ENCODE measurements around the gene NUP205. TPM values are rescaled to one million over a fixed set of nuclear protein-coding genes. Genes with fewer than 3 reads are reported as not detected.
A peak's percentile ranks its signal among the peaks of the same experiment; 100 is the strongest.

The NUP205 gene
- total RNA-seq, 1 experiment from 2014 or later = 171 TPM

DNA sequence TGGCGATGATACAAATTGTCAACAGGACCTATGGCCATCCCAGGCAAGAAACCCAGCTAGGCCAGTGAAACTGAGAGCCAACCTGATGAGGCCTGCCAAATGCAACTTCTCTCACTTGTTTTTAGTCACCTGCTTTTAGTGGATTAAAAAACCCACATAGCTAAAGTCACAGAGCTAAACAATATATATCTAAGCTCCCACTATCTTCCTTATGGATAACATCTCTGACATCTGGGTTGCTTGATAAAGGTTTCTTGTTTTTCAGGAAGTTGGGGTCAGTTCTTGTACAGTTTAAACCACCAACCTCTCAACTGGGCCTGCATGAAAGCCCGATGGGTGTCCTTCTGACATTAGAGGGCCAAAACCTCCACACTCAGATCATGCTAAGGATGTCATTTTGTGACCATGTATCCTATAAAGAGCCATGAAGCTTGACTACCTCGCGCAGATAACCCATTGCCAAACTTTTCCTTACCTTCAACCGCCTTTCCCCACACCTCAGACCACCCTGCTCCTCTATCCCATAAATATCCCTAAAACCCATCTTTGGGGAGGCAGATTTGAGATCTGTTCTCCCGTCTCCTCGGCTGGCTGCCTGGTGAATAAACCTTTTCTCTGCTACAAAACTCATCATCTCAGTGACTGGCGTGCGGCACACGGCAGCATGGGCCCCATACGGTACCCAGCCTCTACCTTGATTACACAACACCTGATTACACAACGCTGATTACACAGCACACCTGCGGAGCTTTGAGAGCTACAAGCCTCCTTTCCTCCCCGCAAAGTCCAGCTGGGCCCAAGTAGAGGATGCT, 103.8 kb downstream of the NUP205 start:
- TF ChIP-seq ETV6 (CRISPR knock-in tag; IDR thresholded peaks at IDR 0.05) = no peak
- ChIA-PET POLR2A (interaction anchor here (1.0 to 1.1 kb wide), 2 partner anchors 11 to 21 kb away, joined by 3 to 4 read pairs; no protein-coding TSS in a partner anchor), CTCF (interaction anchor here (0.6 to 2.2 kb wide), 12 partner anchors 10 to 498 kb away, joined by 3 to 24 read pairs (median 4); no protein-coding TSS in a partner anchor)
- ATAC-seq (peak; percentile 19), DNase-seq (ENCODE audit: low spot score) (no peak)
- H3K27me3 Mint-ChIP-seq (ENCODE audit: low read depth) = no peaks in the 10 kb centered on the region
- peaks cover 3% of the 10 kb centered on the region; the same call in 1 of the 2 replicates for H3K9me3 Mint-ChIP-seq
- H3K27ac Mint-ChIP-seq = peak overlapping the region; percentile 58
- H3K36me3 Mint-ChIP-seq = peaks cover under 1% of the 10 kb centered on the region; the same call in 1 of the 2 replicates
- peak overlapping the region; percentile 99 for H3K4me3 Mint-ChIP-seq
- peaks cover 17% of the 10 kb centered on the region for H3K4me1 Mint-ChIP-seq

DNA sequence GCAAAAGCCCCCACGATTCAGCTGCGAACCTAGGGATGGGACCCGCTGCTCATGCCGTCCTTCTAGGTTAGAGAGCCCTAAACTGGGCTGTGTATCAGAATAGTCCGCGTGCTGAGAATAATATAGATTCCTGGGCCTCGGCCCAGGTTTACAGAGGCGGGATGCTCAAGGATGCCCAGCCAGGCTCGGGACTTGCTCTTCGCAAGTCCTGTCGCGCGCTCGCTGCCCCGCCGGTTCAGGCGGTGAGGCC, 104.3 kb downstream of the NUP205 start:
- H3K27me3 Mint-ChIP-seq (ENCODE audit: low read depth) = no peaks in the 10 kb centered on the region
- DNase-seq (ENCODE audit: low spot score) = no peak
- peak overlapping the region; percentile 99 for H3K4me3 Mint-ChIP-seq
- TF ChIP-seq EMX1 (CRISPR knock-in tag; IDR thresholded peaks at IDR 0.05) (0 out of 2 replicates have a peak, but pooled peaks have one; percentile 30), PRRX2 (CRISPR knock-in tag; IDR thresholded peaks at IDR 0.05) (no peak)
- TF ChIP-seq, protein P1, sequence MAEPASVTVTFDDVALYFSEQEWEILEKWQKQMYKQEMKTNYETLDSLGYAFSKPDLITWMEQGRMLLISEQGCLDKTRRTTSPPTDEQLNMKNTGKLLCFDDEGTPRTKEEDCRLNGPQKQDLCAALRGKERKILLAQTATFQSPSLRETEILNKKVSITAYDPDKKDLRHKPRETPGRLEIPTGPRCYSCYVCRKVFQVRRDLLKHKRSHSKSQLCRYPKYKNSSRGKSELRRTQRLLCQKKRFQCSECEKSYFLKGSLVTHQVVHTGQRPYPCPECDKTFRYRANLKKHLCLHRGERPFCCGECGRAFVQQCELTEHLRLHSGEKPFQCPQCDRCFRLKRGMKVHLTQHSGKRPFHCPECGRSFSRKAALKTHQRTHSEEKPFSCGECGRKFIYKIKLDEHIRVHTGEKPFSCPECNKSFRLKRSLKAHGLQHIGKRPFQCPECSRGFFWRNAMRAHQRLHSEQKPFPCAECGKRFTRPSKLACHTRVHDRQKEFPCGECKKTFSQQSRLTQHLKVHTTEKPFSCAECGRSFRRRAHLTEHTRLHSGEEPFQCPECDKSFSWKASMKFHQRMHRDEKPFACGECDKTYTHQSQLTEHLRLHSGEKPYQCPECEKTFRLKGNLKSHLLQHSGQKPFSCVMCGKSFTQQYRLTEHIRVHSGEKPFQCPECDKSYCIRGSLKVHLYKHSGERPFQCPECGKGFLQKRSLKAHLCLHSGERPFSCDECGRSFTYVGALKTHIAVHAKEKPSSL (CRISPR knock-in tag; conservative IDR thresholded peaks at IDR 0.05) = no peak
- TF ChIP-seq, protein P2, sequence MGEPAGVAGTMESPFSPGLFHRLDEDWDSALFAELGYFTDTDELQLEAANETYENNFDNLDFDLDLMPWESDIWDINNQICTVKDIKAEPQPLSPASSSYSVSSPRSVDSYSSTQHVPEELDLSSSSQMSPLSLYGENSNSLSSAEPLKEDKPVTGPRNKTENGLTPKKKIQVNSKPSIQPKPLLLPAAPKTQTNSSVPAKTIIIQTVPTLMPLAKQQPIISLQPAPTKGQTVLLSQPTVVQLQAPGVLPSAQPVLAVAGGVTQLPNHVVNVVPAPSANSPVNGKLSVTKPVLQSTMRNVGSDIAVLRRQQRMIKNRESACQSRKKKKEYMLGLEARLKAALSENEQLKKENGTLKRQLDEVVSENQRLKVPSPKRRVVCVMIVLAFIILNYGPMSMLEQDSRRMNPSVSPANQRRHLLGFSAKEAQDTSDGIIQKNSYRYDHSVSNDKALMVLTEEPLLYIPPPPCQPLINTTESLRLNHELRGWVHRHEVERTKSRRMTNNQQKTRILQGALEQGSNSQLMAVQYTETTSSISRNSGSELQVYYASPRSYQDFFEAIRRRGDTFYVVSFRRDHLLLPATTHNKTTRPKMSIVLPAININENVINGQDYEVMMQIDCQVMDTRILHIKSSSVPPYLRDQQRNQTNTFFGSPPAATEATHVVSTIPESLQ (CRISPR knock-in tag; IDR thresholded peaks at IDR 0.05) = no peak
- TF ChIP-seq, protein P3, sequence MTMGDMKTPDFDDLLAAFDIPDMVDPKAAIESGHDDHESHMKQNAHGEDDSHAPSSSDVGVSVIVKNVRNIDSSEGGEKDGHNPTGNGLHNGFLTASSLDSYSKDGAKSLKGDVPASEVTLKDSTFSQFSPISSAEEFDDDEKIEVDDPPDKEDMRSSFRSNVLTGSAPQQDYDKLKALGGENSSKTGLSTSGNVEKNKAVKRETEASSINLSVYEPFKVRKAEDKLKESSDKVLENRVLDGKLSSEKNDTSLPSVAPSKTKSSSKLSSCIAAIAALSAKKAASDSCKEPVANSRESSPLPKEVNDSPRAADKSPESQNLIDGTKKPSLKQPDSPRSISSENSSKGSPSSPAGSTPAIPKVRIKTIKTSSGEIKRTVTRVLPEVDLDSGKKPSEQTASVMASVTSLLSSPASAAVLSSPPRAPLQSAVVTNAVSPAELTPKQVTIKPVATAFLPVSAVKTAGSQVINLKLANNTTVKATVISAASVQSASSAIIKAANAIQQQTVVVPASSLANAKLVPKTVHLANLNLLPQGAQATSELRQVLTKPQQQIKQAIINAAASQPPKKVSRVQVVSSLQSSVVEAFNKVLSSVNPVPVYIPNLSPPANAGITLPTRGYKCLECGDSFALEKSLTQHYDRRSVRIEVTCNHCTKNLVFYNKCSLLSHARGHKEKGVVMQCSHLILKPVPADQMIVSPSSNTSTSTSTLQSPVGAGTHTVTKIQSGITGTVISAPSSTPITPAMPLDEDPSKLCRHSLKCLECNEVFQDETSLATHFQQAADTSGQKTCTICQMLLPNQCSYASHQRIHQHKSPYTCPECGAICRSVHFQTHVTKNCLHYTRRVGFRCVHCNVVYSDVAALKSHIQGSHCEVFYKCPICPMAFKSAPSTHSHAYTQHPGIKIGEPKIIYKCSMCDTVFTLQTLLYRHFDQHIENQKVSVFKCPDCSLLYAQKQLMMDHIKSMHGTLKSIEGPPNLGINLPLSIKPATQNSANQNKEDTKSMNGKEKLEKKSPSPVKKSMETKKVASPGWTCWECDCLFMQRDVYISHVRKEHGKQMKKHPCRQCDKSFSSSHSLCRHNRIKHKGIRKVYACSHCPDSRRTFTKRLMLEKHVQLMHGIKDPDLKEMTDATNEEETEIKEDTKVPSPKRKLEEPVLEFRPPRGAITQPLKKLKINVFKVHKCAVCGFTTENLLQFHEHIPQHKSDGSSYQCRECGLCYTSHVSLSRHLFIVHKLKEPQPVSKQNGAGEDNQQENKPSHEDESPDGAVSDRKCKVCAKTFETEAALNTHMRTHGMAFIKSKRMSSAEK (CRISPR knock-in tag; IDR thresholded peaks at IDR 0.05; ENCODE audit: borderline replicate concordance) = 0 out of 2 replicates have a peak, but pooled peaks have one; percentile 19
- H3K36me3 Mint-ChIP-seq = peaks cover 4% of the 10 kb centered on the region; the same call in 1 of the 2 replicates
- no peak; the same call in 1 of the 2 replicates for ATAC-seq
- H3K27ac Mint-ChIP-seq = peak overlapping the region; percentile 58
- POLR2A ChIA-PET = interaction anchor here (1.0 to 1.1 kb wide), 2 partner anchors 11 to 20 kb away, joined by 3 to 4 read pairs; no protein-coding TSS in a partner anchor
- H3K4me1 Mint-ChIP-seq = peaks cover 17% of the 10 kb centered on the region
- H3K9me3 Mint-ChIP-seq = peaks cover 3% of the 10 kb centered on the region; the same call in 1 of the 2 replicates
- CTCF ChIA-PET = interaction anchor here (0.6 to 2.2 kb wide), 13 partner anchors 10 to 498 kb away, joined by 3 to 24 read pairs (median 4); no protein-coding TSS in a partner anchor

DNA sequence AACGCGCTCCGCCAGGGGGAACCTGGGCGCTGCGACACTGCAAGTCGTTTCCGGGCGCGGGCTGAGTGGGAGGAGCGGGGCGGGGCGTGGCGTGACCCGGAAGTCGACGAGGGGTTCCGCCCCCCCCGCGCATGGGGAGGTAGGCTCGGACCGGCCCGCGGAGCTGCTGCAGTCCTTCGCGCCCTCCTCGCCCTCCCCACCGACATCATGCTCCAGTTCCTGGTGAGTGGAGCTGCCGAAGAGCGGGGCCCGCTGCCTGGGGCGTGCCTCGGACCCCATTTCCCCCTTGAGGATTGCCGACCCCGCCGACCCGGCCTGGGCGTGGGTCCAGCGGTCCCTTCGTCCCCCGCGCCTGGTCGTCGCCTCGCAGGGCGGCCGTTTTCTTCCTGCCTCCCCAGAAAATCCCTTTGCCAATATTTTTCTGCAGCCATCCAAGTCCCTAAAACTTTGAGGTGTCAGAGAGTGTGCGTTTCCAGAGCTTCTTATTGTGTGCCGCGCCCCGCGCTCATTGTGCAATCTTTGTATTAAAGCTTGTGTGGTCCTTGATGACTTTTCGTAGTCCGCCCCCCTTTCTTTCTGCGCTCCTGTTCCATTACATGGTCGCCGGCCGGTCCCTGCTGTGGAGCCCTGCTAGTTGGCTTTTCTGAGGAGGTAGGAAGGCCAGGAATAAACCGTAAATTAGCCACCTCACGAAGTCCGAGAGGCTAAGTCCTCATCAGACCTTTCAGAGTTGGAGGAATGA, 104.8 kb downstream of the NUP205 start, which contains the start of gene STMP1:
STMP1 (plus strand) TSS at position 142 of the 742 bp plus-strand sequence.
- peaks cover 3% of the 10 kb centered on the region; the same call in 1 of the 2 replicates for H3K9me3 Mint-ChIP-seq
- peaks cover 17% of the 10 kb centered on the region for H3K4me1 Mint-ChIP-seq
- ATAC-seq (peak; percentile 94), DNase-seq (ENCODE audit: low spot score) (peak; percentile 98)
- POLR2A ChIA-PET = interaction anchor here (0.5 to 1.1 kb wide), 4 partner anchors 10 to 30 kb away, joined by 3 to 4 read pairs (median 4); no protein-coding TSS in a partner anchor
- H3K36me3 Mint-ChIP-seq = peaks cover 4% of the 10 kb centered on the region; the same call in 1 of the 2 replicates
- H3K27ac Mint-ChIP-seq = peak within 1 kb of the TSS; percentile 99
- CTCF ChIA-PET = interaction anchor here (0.6 to 2.2 kb wide), 15 partner anchors 11 to 499 kb away, joined by 3 to 24 read pairs (median 4); no protein-coding TSS in a partner anchor
- peak within 1 kb of the TSS; percentile 99 for H3K4me3 Mint-ChIP-seq
- no peaks in the 10 kb centered on the region for H3K27me3 Mint-ChIP-seq (ENCODE audit: low read depth)
- TF ChIP-seq NFATC4 (CRISPR knock-in tag; IDR thresholded peaks at IDR 0.05) (no peak), CREB1 (CRISPR knock-in tag; IDR thresholded peaks at IDR 0.05) (0 out of 2 replicates have a peak, but pooled peaks have one; percentile 63), GABPB1 (CRISPR knock-in tag; IDR thresholded peaks at IDR 0.05) (peak; percentile 80), TEAD4 (CRISPR knock-in tag; IDR thresholded peaks at IDR 0.05) (no peak)
- TF ChIP-seq, protein P4, sequence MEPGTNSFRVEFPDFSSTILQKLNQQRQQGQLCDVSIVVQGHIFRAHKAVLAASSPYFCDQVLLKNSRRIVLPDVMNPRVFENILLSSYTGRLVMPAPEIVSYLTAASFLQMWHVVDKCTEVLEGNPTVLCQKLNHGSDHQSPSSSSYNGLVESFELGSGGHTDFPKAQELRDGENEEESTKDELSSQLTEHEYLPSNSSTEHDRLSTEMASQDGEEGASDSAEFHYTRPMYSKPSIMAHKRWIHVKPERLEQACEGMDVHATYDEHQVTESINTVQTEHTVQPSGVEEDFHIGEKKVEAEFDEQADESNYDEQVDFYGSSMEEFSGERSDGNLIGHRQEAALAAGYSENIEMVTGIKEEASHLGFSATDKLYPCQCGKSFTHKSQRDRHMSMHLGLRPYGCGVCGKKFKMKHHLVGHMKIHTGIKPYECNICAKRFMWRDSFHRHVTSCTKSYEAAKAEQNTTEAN (CRISPR knock-in tag; IDR thresholded peaks at IDR 0.05) = peak; percentile 81; the same call in 1 of the 2 replicates
- TF ChIP-seq, protein P5, sequence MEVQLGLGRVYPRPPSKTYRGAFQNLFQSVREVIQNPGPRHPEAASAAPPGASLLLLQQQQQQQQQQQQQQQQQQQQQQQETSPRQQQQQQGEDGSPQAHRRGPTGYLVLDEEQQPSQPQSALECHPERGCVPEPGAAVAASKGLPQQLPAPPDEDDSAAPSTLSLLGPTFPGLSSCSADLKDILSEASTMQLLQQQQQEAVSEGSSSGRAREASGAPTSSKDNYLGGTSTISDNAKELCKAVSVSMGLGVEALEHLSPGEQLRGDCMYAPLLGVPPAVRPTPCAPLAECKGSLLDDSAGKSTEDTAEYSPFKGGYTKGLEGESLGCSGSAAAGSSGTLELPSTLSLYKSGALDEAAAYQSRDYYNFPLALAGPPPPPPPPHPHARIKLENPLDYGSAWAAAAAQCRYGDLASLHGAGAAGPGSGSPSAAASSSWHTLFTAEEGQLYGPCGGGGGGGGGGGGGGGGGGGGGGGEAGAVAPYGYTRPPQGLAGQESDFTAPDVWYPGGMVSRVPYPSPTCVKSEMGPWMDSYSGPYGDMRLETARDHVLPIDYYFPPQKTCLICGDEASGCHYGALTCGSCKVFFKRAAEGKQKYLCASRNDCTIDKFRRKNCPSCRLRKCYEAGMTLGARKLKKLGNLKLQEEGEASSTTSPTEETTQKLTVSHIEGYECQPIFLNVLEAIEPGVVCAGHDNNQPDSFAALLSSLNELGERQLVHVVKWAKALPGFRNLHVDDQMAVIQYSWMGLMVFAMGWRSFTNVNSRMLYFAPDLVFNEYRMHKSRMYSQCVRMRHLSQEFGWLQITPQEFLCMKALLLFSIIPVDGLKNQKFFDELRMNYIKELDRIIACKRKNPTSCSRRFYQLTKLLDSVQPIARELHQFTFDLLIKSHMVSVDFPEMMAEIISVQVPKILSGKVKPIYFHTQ (CRISPR knock-in tag; IDR thresholded peaks at IDR 0.05) = no peak

Measured in WTC11 (cell line).